Astrocyte (in vitro differentiated cells and primary cell): Measurements from ENCODE around the gene MYCN.
"Not testable (repeated sequence)": the region's sequence is repeated elsewhere in the genome, so short reads cannot be mapped to it uniquely, and the experiment has no call there.

Experiments used
- EZH2 ChIP-seq: IDR thresholded peaks from 2 replicates; pipeline ENCODE4 v1.6.1; 2012; ENCODE audit warnings: mild to moderate bottlenecking, low read length, inconsistent platforms; ENCODE audit not compliant: insufficient read depth
- TF ChIP-seq, protein P1 (sequence below): IDR thresholded peaks from 2 replicates; pipeline ENCODE4 v1.5.1; 2011; ENCODE audit warnings: low read depth, mild to moderate bottlenecking, inconsistent platforms, low read length, moderate library complexity; ENCODE audit not compliant: insufficient read depth

DNA sequence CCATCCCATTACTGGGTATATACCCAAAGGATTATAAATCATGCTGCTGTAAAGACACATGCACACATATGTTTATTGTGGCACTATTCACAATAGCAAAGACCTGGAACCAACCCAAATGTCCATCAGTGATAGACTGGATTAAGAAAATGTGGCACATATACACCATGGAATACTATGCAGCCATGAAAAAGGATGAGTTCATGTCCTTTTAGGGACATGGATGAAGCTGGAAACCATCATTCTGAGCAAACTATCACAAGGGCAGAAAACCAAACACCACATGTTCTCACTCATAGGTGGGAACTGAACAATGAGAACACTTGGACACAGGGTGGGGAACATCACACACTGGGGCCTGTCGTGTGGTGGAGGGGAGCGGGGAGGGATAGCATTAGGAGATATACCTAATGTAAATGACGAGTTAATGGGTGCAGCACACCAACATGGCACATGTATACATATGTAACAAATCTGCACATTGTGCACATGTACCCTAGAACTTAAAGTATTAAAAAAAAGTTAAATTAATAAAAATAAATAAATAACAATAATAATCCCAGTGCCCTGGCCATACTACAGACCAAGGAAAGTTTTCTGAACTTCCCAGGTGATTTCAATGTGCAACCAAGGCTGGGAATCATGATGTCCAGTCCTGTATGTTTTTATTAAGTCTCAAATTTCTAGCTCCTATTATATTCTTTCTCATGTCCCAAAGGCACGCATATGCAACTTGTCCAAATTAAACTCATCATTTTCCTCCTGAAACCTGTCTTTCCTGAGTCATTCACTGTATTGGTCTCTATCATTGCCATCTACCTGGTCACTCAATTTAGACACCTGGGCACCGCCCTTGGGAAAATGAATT, 23.0 kb downstream of the MYCN start:
- TF ChIP-seq, protein P1, sequence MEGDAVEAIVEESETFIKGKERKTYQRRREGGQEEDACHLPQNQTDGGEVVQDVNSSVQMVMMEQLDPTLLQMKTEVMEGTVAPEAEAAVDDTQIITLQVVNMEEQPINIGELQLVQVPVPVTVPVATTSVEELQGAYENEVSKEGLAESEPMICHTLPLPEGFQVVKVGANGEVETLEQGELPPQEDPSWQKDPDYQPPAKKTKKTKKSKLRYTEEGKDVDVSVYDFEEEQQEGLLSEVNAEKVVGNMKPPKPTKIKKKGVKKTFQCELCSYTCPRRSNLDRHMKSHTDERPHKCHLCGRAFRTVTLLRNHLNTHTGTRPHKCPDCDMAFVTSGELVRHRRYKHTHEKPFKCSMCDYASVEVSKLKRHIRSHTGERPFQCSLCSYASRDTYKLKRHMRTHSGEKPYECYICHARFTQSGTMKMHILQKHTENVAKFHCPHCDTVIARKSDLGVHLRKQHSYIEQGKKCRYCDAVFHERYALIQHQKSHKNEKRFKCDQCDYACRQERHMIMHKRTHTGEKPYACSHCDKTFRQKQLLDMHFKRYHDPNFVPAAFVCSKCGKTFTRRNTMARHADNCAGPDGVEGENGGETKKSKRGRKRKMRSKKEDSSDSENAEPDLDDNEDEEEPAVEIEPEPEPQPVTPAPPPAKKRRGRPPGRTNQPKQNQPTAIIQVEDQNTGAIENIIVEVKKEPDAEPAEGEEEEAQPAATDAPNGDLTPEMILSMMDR = not testable (repeated sequence)
- not testable (repeated sequence) for TF ChIP-seq EZH2
